ENCODE data around the gene ACOT13.
"Not testable (repeated sequence)": the region's sequence is repeated elsewhere in the genome, so short reads cannot be mapped to it uniquely, and the experiment has no call there.

The ACOT13 gene

DNA sequence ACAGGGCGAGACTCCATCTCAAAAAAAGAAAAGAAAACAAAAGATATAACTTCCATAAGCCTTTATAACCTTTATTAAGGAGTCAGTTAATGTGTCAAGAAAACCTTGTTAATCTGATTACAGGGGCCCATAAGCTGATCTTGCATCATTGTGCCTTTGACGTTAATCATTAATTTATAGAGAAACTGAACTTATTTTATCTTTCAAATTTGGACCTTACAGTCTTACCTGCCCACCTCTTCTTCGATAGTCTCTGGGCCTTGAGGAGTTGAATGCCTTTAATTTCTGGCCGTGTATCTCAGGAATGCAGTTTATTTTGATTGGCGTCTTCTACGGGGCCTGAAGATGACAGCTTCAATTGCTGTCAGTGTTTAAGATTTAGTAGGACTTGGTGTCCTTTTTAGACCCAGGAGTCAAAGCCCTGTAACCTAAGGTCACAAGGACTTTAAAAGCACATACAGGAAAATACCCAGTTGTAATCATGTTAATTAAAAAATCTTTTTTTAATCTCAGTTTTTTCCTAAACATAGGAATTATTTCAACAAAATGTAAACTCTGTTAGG, 5.8 kb downstream of the ACOT13 start:
- TF ChIP-seq ZNF274 (IDR thresholded peaks at IDR 0.05; ENCODE audit: low read depth, low read length) = no peak
- TF ChIP-seq SUZ12 (IDR thresholded peaks at IDR 0.05; ENCODE audit: extremely low read depth, insufficient read depth, insufficient read length) = no peak
- TF ChIP-seq YY1 (IDR thresholded peaks at IDR 0.05; ENCODE audit: insufficient read depth, insufficient read length) = no peak
- no peak for DNase-seq (ENCODE audit: low read depth, low spot score)
- H3K9me3 ChIP-seq (ENCODE audit: insufficient read depth, low read length) = peaks cover 56% of the 10 kb centered on the region
- H3K27me3 ChIP-seq (ENCODE audit: insufficient read depth, insufficient read length) = no peaks in the 10 kb centered on the region
- no peaks in the 10 kb centered on the region for H3K4me1 ChIP-seq (ENCODE audit: insufficient read depth, insufficient read length)
- H3K9ac ChIP-seq (ENCODE audit: insufficient read length, low read depth) = no peak overlapping the region
- H3K4me3 ChIP-seq (ENCODE audit: insufficient read length, low read depth) = no peak overlapping the region
- peaks cover 3% of the 10 kb centered on the region for H3K36me3 ChIP-seq (ENCODE audit: insufficient read depth, insufficient read length, low read length)

- no peak for DNase-seq (ENCODE audit: low read depth, low spot score)
- peaks cover 3% of the 10 kb centered on the region for H3K36me3 ChIP-seq (ENCODE audit: insufficient read depth, insufficient read length, low read length)
Observed at GRCh38 chr6:24673625-24674024, 6.7 kb downstream of the ACOT13 start.

GRCh38 chr6:24678792-24679352, 12.0 kb downstream of the ACOT13 start:
- H3K36me3 ChIP-seq (ENCODE audit: insufficient read depth, insufficient read length, low read length); DNase-seq (ENCODE audit: low read depth, low spot score); H3K4me1 ChIP-seq (ENCODE audit: insufficient read depth, insufficient read length); H3K9me3 ChIP-seq (ENCODE audit: insufficient read depth, low read length); H3K4me3 ChIP-seq (ENCODE audit: insufficient read length, low read depth); H3K27me3 ChIP-seq (ENCODE audit: insufficient read depth, insufficient read length); H3K9ac ChIP-seq (ENCODE audit: insufficient read length, low read depth): not testable (repeated sequence)

More at GRCh38 chr6:24673625-24674024, 6.7 kb downstream of the ACOT13 start:
- TF ChIP-seq ZNF274 (IDR thresholded peaks at IDR 0.05; ENCODE audit: low read depth, low read length) = no peak
- H3K4me3 ChIP-seq (ENCODE audit: insufficient read length, low read depth) = no peak overlapping the region
- peaks cover 51% of the 10 kb centered on the region for H3K9me3 ChIP-seq (ENCODE audit: insufficient read depth, low read length)
- H3K27me3 ChIP-seq (ENCODE audit: insufficient read depth, insufficient read length) = no peaks in the 10 kb centered on the region
- no peak overlapping the region for H3K9ac ChIP-seq (ENCODE audit: insufficient read length, low read depth)
- no peaks in the 10 kb centered on the region for H3K4me1 ChIP-seq (ENCODE audit: insufficient read depth, insufficient read length)

- Histone ChIP-seq H3K4me3 (ENCODE audit: insufficient read length, low read depth) (no peak overlapping the region), H3K4me1 (ENCODE audit: insufficient read depth, insufficient read length) (no peaks in the 10 kb centered on the region), H3K9me3 (ENCODE audit: insufficient read depth, low read length) (no peaks in the 10 kb centered on the region), H3K27me3 (ENCODE audit: insufficient read depth, insufficient read length) (no peaks in the 10 kb centered on the region), H3K9ac (ENCODE audit: insufficient read length, low read depth) (no peak overlapping the region), H3K36me3 (ENCODE audit: insufficient read depth, insufficient read length, low read length) (no peaks in the 10 kb centered on the region)
- DNase-seq (ENCODE audit: low read depth, low spot score) = no peak
- no peak for TF ChIP-seq SUZ12 (IDR thresholded peaks at IDR 0.05; ENCODE audit: extremely low read depth, insufficient read depth, insufficient read length)
- TF ChIP-seq YY1 (IDR thresholded peaks at IDR 0.05; ENCODE audit: insufficient read depth, insufficient read length) = no peak
- TF ChIP-seq ZNF274 (IDR thresholded peaks at IDR 0.05; ENCODE audit: low read depth, low read length) = no peak
Observed at GRCh38 chr6:24680582-24680981, 13.7 kb downstream of the ACOT13 start.

GRCh38 chr6:24683297-24684296, 16.7 kb downstream of the ACOT13 start:
- Histone ChIP-seq H3K4me3 (ENCODE audit: insufficient read length, low read depth) (no peak overlapping the region), H3K27me3 (ENCODE audit: insufficient read depth, insufficient read length) (no peaks in the 10 kb centered on the region), H3K9ac (ENCODE audit: insufficient read length, low read depth) (no peak overlapping the region), H3K4me1 (ENCODE audit: insufficient read depth, insufficient read length) (no peaks in the 10 kb centered on the region), H3K36me3 (ENCODE audit: insufficient read depth, insufficient read length, low read length) (no peaks in the 10 kb centered on the region), H3K9me3 (ENCODE audit: insufficient read depth, low read length) (no peaks in the 10 kb centered on the region)
- no peak for TF ChIP-seq ZNF274 (IDR thresholded peaks at IDR 0.05; ENCODE audit: low read depth, low read length)
- TF ChIP-seq YY1 (IDR thresholded peaks at IDR 0.05; ENCODE audit: insufficient read depth, insufficient read length) = no peak
- TF ChIP-seq SUZ12 (IDR thresholded peaks at IDR 0.05; ENCODE audit: extremely low read depth, insufficient read depth, insufficient read length) = no peak
- DNase-seq (ENCODE audit: low read depth, low spot score) = peak; percentile 39

GRCh38 chr6:24686408-24686807, 19.5 kb downstream of the ACOT13 start:
- no peak for DNase-seq (ENCODE audit: low read depth, low spot score)
- TF ChIP-seq SUZ12 (IDR thresholded peaks at IDR 0.05; ENCODE audit: extremely low read depth, insufficient read depth, insufficient read length) (no peak), YY1 (IDR thresholded peaks at IDR 0.05; ENCODE audit: insufficient read depth, insufficient read length) (no peak), ZNF274 (IDR thresholded peaks at IDR 0.05; ENCODE audit: low read depth, low read length) (no peak)
- Histone ChIP-seq H3K4me1 (ENCODE audit: insufficient read depth, insufficient read length) (no peaks in the 10 kb centered on the region), H3K9ac (ENCODE audit: insufficient read length, low read depth) (no peak overlapping the region), H3K27me3 (ENCODE audit: insufficient read depth, insufficient read length) (no peaks in the 10 kb centered on the region), H3K36me3 (ENCODE audit: insufficient read depth, insufficient read length, low read length) (no peaks in the 10 kb centered on the region), H3K4me3 (ENCODE audit: insufficient read length, low read depth) (no peak overlapping the region), H3K9me3 (ENCODE audit: insufficient read depth, low read length) (no peaks in the 10 kb centered on the region)

GRCh38 chr6:24686946-24687345, 20.1 kb downstream of the ACOT13 start:
- no peaks in the 10 kb centered on the region for H3K4me1 ChIP-seq (ENCODE audit: insufficient read depth, insufficient read length)
- no peaks in the 10 kb centered on the region for H3K9me3 ChIP-seq (ENCODE audit: insufficient read depth, low read length)
- H3K4me3 ChIP-seq (ENCODE audit: insufficient read length, low read depth) = no peak overlapping the region
- no peak for DNase-seq (ENCODE audit: low read depth, low spot score)
- H3K36me3 ChIP-seq (ENCODE audit: insufficient read depth, insufficient read length, low read length) = no peaks in the 10 kb centered on the region
- H3K27me3 ChIP-seq (ENCODE audit: insufficient read depth, insufficient read length) = no peaks in the 10 kb centered on the region
- no peak for TF ChIP-seq YY1 (IDR thresholded peaks at IDR 0.05; ENCODE audit: insufficient read depth, insufficient read length)
- TF ChIP-seq ZNF274 (IDR thresholded peaks at IDR 0.05; ENCODE audit: low read depth, low read length) = no peak
- TF ChIP-seq SUZ12 (IDR thresholded peaks at IDR 0.05; ENCODE audit: extremely low read depth, insufficient read depth, insufficient read length) = no peak
- H3K9ac ChIP-seq (ENCODE audit: insufficient read length, low read depth) = no peak overlapping the region
